ENCODE measurements around the gene UBR1.

DNA sequence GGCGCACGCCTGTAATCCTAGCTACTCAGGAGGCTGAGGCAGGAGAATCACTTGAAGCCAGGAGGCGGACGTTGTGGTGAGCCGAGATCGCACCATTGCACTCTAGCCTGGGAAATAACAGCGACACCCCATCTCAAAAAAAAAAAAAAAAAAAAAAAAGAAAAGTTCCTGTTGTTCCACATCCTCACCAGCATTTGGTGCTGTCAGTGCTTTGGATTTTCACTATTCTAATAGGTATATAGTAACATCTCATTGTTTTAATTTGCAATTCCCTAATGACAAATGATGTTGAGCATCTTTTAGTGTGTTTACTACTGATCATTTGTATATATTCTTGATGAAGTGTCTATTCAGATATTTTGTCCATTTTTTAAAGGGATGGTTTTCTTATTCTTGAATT, 24.6 kb downstream of the UBR1 start:
- no peak for TF ChIP-seq EZH2 (IDR thresholded peaks at IDR 0.05; ENCODE audit: borderline replicate concordance, low read length)
- TF ChIP-seq, protein P1, sequence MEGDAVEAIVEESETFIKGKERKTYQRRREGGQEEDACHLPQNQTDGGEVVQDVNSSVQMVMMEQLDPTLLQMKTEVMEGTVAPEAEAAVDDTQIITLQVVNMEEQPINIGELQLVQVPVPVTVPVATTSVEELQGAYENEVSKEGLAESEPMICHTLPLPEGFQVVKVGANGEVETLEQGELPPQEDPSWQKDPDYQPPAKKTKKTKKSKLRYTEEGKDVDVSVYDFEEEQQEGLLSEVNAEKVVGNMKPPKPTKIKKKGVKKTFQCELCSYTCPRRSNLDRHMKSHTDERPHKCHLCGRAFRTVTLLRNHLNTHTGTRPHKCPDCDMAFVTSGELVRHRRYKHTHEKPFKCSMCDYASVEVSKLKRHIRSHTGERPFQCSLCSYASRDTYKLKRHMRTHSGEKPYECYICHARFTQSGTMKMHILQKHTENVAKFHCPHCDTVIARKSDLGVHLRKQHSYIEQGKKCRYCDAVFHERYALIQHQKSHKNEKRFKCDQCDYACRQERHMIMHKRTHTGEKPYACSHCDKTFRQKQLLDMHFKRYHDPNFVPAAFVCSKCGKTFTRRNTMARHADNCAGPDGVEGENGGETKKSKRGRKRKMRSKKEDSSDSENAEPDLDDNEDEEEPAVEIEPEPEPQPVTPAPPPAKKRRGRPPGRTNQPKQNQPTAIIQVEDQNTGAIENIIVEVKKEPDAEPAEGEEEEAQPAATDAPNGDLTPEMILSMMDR (IDR thresholded peaks at IDR 0.05; ENCODE audit: low read length) = no peak
